HG03565 (cell line): Measurements from ENCODE around the gene NRXN3.

Experiments
- ATAC-seq: cut with Tn5 transposase; IDR thresholded peaks from one replicate; pipeline ENCODE4 v1.9.1; 2021; ENCODE audit warnings: mild to moderate bottlenecking, moderate library complexity; ENCODE audit not compliant: unreplicated experiment

The NRXN3 gene

GRCh38 chr14:78614593-78614992 lies 444.4 kb downstream of the NRXN3 start:
- no peak for ATAC-seq

- ATAC-seq, result no peak
Measured at GRCh38 chr14:78617735-78618134, 447.6 kb downstream of the NRXN3 start.

GRCh38 chr14:78618368-78618767 lies 448.2 kb downstream of the NRXN3 start:
- ATAC-seq, result no peak

GRCh38 chr14:78627114-78627513 lies 456.9 kb downstream of the NRXN3 start:
- no peak for ATAC-seq

GRCh38 chr14:78631551-78631950 lies 461.4 kb downstream of the NRXN3 start:
- ATAC-seq, result no peak

- ATAC-seq, result no peak
Measured at GRCh38 chr14:78633752-78634151, 463.6 kb downstream of the NRXN3 start.

- ATAC-seq, result no peak
Measured at GRCh38 chr14:78637489-78637888, 467.3 kb downstream of the NRXN3 start.

- no peak for ATAC-seq
Measured at GRCh38 chr14:78637908-78638475, 467.8 kb downstream of the NRXN3 start.

GRCh38 chr14:78638926-78639325 lies 468.8 kb downstream of the NRXN3 start:
- no peak for ATAC-seq

- ATAC-seq, result no peak
Measured at GRCh38 chr14:78644824-78645559, 474.8 kb downstream of the NRXN3 start.

GRCh38 chr14:78652727-78653126 lies 482.6 kb downstream of the NRXN3 start:
- no peak for ATAC-seq

- no peak for ATAC-seq
Measured at GRCh38 chr14:78653173-78653572, 483.0 kb downstream of the NRXN3 start.

- no peak for ATAC-seq
Measured at GRCh38 chr14:78657451-78657850, 487.3 kb downstream of the NRXN3 start.

- no peak for ATAC-seq
Measured at GRCh38 chr14:78664841-78665240, 494.7 kb downstream of the NRXN3 start.

GRCh38 chr14:78666336-78667056 lies 496.3 kb downstream of the NRXN3 start:
- ATAC-seq, result no peak

- no peak for ATAC-seq
Measured at GRCh38 chr14:78667141-78667540, 497.0 kb downstream of the NRXN3 start.

GRCh38 chr14:78673845-78674244 lies 503.7 kb downstream of the NRXN3 start:
- no peak for ATAC-seq

- ATAC-seq, result no peak
Measured at GRCh38 chr14:78674820-78675219, 504.6 kb downstream of the NRXN3 start.

- no peak for ATAC-seq
Measured at GRCh38 chr14:78683206-78683605, 513.0 kb downstream of the NRXN3 start.

- no peak for ATAC-seq
Measured at GRCh38 chr14:78683981-78684380, 513.8 kb downstream of the NRXN3 start.

GRCh38 chr14:78688503-78688902 lies 518.3 kb downstream of the NRXN3 start:
- no peak for ATAC-seq

- no peak for ATAC-seq
Measured at GRCh38 chr14:78690836-78691235, 520.7 kb downstream of the NRXN3 start.
